Measurements from ENCODE around the gene FAM120A.

The FAM120A gene

DNA sequence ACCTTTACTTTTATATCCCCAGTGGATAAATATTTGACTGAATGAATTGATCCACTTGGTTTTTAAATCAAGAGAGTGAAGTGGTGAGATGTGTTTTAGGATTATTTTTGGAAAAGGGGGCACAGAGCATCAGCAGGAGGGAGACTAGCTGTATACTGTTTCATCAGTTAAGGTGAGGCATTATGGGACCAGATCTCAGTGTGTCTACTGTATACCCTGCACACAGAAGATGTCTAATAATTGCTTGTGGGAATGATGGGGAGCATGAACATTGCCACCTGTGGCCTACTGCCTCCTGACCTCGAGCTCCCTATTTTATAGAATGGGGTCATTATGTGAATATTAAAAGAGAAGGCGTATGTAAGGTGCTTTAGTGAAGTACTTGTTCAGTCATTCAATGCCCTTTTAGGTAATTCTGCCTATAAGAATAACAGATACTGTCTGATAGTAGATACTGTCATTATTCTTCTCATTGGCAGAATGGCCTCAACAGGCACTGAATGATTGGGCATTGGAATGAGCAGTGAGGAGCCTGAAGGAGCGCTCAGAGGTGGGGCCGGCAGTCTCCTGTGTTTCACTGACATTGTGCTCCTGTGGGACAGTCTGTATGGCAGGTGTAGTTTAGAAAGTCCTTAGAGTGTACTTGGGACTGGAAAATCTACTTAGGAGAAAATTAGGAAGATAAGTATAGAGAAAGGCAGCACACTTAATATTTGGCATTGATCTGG is 49.2 kb downstream of the FAM120A start:
- DNase-seq (ENCODE audit: extremely low read depth, low read depth): no peak
- no peak for TF ChIP-seq CTCF (IDR thresholded peaks at IDR 0.05; ENCODE audit: low read depth, low read length)

DNA sequence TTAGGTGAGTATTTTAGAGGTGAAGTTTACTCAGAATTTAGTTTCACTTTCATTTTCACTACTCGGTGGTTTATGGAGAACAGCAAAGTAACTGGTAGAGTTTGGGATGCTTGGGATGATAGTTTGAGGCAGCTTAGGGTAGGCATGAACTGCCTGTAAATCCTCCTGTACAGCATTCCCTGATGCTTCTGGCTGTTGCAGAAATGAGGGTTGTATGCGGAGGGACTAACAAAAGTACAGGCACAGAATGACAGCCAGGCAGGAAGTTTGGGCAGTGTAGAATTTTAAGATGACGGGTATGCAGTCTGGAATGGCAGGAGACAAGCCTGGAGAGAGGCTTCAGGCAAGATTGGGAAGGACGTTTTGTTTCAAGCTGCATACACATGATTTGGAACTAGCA is 49.9 kb downstream of the FAM120A start:
- no peak for TF ChIP-seq CTCF (IDR thresholded peaks at IDR 0.05; ENCODE audit: low read depth, low read length)
- DNase-seq (ENCODE audit: extremely low read depth, low read depth): no peak

GRCh38 chr9:93503381-93503780 is 51.9 kb downstream of the FAM120A start:
- no peak for DNase-seq (ENCODE audit: extremely low read depth, low read depth)

GRCh38 chr9:93505541-93506132 is 54.2 kb downstream of the FAM120A start:
- no peak for TF ChIP-seq CTCF (IDR thresholded peaks at IDR 0.05; ENCODE audit: low read depth, low read length)
- DNase-seq (ENCODE audit: extremely low read depth, low read depth): no peak

More at GRCh38 chr9:93503381-93503780, 51.9 kb downstream of the FAM120A start:
- TF ChIP-seq CTCF (IDR thresholded peaks at IDR 0.05; ENCODE audit: low read depth, low read length): no peak

GRCh38 chr9:93507768-93508167 is 56.3 kb downstream of the FAM120A start:
- no peak for DNase-seq (ENCODE audit: extremely low read depth, low read depth)
- TF ChIP-seq CTCF (IDR thresholded peaks at IDR 0.05; ENCODE audit: low read depth, low read length): no peak

DNA sequence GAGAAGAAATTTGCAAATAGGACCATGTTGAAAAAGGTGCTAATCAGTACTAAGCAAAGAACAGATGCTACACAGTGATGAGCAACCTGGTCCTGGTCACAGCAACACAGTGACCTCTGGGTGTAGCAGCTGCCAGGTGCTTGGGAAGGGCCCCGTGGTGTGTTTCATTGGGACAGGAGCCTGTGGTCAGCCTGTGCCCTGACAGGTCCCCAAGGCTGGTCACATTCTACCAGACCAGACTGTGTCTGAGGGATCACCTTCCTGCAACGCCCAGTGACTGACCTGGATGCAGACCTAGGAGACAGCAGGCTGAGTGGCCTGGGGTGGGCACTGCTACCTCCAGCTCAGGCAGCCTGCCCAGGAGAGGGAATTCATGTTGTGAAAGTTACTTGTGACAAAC is 56.7 kb downstream of the FAM120A start:
- TF ChIP-seq CTCF (IDR thresholded peaks at IDR 0.05; ENCODE audit: low read depth, low read length): no peak
- no peak for DNase-seq (ENCODE audit: extremely low read depth, low read depth)

DNA sequence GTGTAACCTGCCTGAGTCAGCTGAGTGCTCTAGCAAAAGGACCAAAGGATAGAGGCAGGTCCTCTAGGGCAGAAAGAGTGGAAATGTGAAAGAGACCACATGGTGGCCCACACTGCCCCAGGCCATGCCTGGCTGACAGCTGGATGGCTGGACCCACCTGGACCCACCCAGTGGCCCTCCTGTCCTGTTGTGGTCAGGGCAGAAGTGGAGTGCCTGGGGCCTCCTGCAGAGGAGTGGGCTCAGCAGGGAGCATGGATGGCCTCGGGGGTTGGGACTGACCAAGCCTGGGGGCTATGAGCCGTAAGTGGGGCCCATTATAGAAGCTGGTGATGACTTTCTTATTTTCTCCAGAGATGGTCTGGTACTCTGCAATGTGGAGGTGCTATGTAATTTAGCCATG is 57.6 kb downstream of the FAM120A start:
- no peak for DNase-seq (ENCODE audit: extremely low read depth, low read depth)
- no peak for TF ChIP-seq CTCF (IDR thresholded peaks at IDR 0.05; ENCODE audit: low read depth, low read length)
